ENCODE results near the gene TNRC6B. TPM values are rescaled to one million over a fixed set of nuclear protein-coding genes. Genes with fewer than 3 reads are reported as not detected.

TNRC6B gene
- polyA plus RNA-seq, 2 donors: 2.3 to 8.2 TPM

- Histone ChIP-seq H3K36me3 (ENCODE audit: control insufficient read depth in 2 of 2, insufficient read depth in 2 of 2, low read length in 1 of 2) (no peaks in the 10 kb centered on the region), H3K27me3 (ENCODE audit: control insufficient read depth in 1 of 2, insufficient read depth in 2 of 2, low read length in 2 of 2) (no peaks in the 10 kb centered on the region), H3K9me3 (ENCODE audit: control insufficient read depth in 2 of 2, insufficient read depth in 1 of 2, low read depth in 1 of 2, low read length in 1 of 2) (no peaks in the 10 kb centered on the region), H3K4me3 (ENCODE audit: low read depth in 1 of 2, low read length in 2 of 2) (no peak overlapping the region), H3K4me1 (ENCODE audit: control insufficient read depth in 2 of 2, insufficient read depth in 2 of 2, low read length in 1 of 2) (no peaks in the 10 kb centered on the region), H3K27ac (ENCODE audit: low read depth in 2 of 2, low read length in 1 of 2) (no peak overlapping the region)
- WGBS, 2 donors: 73 to 82% methylated on average over 2 of the region's 2 CpGs
Measured at GRCh38 chr22:40334060-40334459, 156.3 kb downstream of the TNRC6B start.

GRCh38 chr22:40334899-40335298 lies 157.2 kb downstream of the TNRC6B start:
- H3K36me3 ChIP-seq (ENCODE audit: control insufficient read depth in 2 of 2, insufficient read depth in 2 of 2, low read length in 1 of 2): no peaks in the 10 kb centered on the region
- no peaks in the 10 kb centered on the region for H3K9me3 ChIP-seq (ENCODE audit: control insufficient read depth in 2 of 2, insufficient read depth in 1 of 2, low read depth in 1 of 2, low read length in 1 of 2)
- 27 to 42% methylated on average over 2 of the region's 2 CpGs for WGBS, 2 donors
- no peak overlapping the region for H3K4me3 ChIP-seq (ENCODE audit: low read depth in 1 of 2, low read length in 2 of 2)
- no peaks in the 10 kb centered on the region for H3K27me3 ChIP-seq (ENCODE audit: control insufficient read depth in 1 of 2, insufficient read depth in 2 of 2, low read length in 2 of 2)
- H3K27ac ChIP-seq (ENCODE audit: low read depth in 2 of 2, low read length in 1 of 2): no peak overlapping the region
- H3K4me1 ChIP-seq (ENCODE audit: control insufficient read depth in 2 of 2, insufficient read depth in 2 of 2, low read length in 1 of 2): no peaks in the 10 kb centered on the region

GRCh38 chr22:40335358-40335757 lies 157.6 kb downstream of the TNRC6B start:
- H3K27me3 ChIP-seq (ENCODE audit: control insufficient read depth in 1 of 2, insufficient read depth in 2 of 2, low read length in 2 of 2): no peaks in the 10 kb centered on the region
- H3K27ac ChIP-seq (ENCODE audit: low read depth in 2 of 2, low read length in 1 of 2): no peak overlapping the region
- no peaks in the 10 kb centered on the region for H3K36me3 ChIP-seq (ENCODE audit: control insufficient read depth in 2 of 2, insufficient read depth in 2 of 2, low read length in 1 of 2)
- H3K4me3 ChIP-seq (ENCODE audit: low read depth in 1 of 2, low read length in 2 of 2): no peak overlapping the region
- H3K4me1 ChIP-seq (ENCODE audit: control insufficient read depth in 2 of 2, insufficient read depth in 2 of 2, low read length in 1 of 2): no peaks in the 10 kb centered on the region
- no peaks in the 10 kb centered on the region for H3K9me3 ChIP-seq (ENCODE audit: control insufficient read depth in 2 of 2, insufficient read depth in 1 of 2, low read depth in 1 of 2, low read length in 1 of 2)
- WGBS, 2 donors: 39 to 41% methylated on average over 2 of the region's 2 CpGs

GRCh38 chr22:40340044-40340443 lies 162.3 kb downstream of the TNRC6B start:
- WGBS, 2 donors: 94% methylated on average over 5 of the region's 5 CpGs
- Histone ChIP-seq H3K27ac (ENCODE audit: low read depth in 2 of 2, low read length in 1 of 2) (no peak overlapping the region), H3K36me3 (ENCODE audit: control insufficient read depth in 2 of 2, insufficient read depth in 2 of 2, low read length in 1 of 2) (no peaks in the 10 kb centered on the region), H3K27me3 (ENCODE audit: control insufficient read depth in 1 of 2, insufficient read depth in 2 of 2, low read length in 2 of 2) (no peaks in the 10 kb centered on the region), H3K9me3 (ENCODE audit: control insufficient read depth in 2 of 2, insufficient read depth in 1 of 2, low read depth in 1 of 2, low read length in 1 of 2) (no peaks in the 10 kb centered on the region), H3K4me1 (ENCODE audit: control insufficient read depth in 2 of 2, insufficient read depth in 2 of 2, low read length in 1 of 2) (no peaks in the 10 kb centered on the region), H3K4me3 (ENCODE audit: low read depth in 1 of 2, low read length in 2 of 2) (no peak overlapping the region)

- no peaks in the 10 kb centered on the region for H3K4me1 ChIP-seq (ENCODE audit: control insufficient read depth in 2 of 2, insufficient read depth in 2 of 2, low read length in 1 of 2)
- no peaks in the 10 kb centered on the region for H3K9me3 ChIP-seq (ENCODE audit: control insufficient read depth in 2 of 2, insufficient read depth in 1 of 2, low read depth in 1 of 2, low read length in 1 of 2)
- H3K36me3 ChIP-seq (ENCODE audit: control insufficient read depth in 2 of 2, insufficient read depth in 2 of 2, low read length in 1 of 2): no peaks in the 10 kb centered on the region
- no peaks in the 10 kb centered on the region for H3K27me3 ChIP-seq (ENCODE audit: control insufficient read depth in 1 of 2, insufficient read depth in 2 of 2, low read length in 2 of 2)
- H3K27ac ChIP-seq (ENCODE audit: low read depth in 2 of 2, low read length in 1 of 2): no peak overlapping the region
- no peak overlapping the region for H3K4me3 ChIP-seq (ENCODE audit: low read depth in 1 of 2, low read length in 2 of 2)
- WGBS, 2 donors: 43 to 56% methylated on average over 4 of the region's 4 CpGs
Measured at GRCh38 chr22:40341604-40342003, 163.9 kb downstream of the TNRC6B start.

- Histone ChIP-seq H3K27me3 (ENCODE audit: control insufficient read depth in 1 of 2, insufficient read depth in 2 of 2, low read length in 2 of 2) (no peaks in the 10 kb centered on the region), H3K27ac (ENCODE audit: low read depth in 2 of 2, low read length in 1 of 2) (no peak overlapping the region), H3K4me1 (ENCODE audit: control insufficient read depth in 2 of 2, insufficient read depth in 2 of 2, low read length in 1 of 2) (no peaks in the 10 kb centered on the region), H3K4me3 (ENCODE audit: low read depth in 1 of 2, low read length in 2 of 2) (no peak overlapping the region), H3K9me3 (ENCODE audit: control insufficient read depth in 2 of 2, insufficient read depth in 1 of 2, low read depth in 1 of 2, low read length in 1 of 2) (no peaks in the 10 kb centered on the region), H3K36me3 (ENCODE audit: control insufficient read depth in 2 of 2, insufficient read depth in 2 of 2, low read length in 1 of 2) (no peaks in the 10 kb centered on the region)
- WGBS, 2 donors: 45% methylated on average over 9 of the region's 9 CpGs
Measured at GRCh38 chr22:40342521-40342920, 164.8 kb downstream of the TNRC6B start.

GRCh38 chr22:40345271-40345670 lies 167.5 kb downstream of the TNRC6B start:
- Histone ChIP-seq H3K4me1 (ENCODE audit: control insufficient read depth in 2 of 2, insufficient read depth in 2 of 2, low read length in 1 of 2) (no peaks in the 10 kb centered on the region), H3K27ac (ENCODE audit: low read depth in 2 of 2, low read length in 1 of 2) (no peak overlapping the region), H3K4me3 (ENCODE audit: low read depth in 1 of 2, low read length in 2 of 2) (peak overlapping the region in 1 of 2 donors; percentile 61), H3K27me3 (ENCODE audit: control insufficient read depth in 1 of 2, insufficient read depth in 2 of 2, low read length in 2 of 2) (no peaks in the 10 kb centered on the region), H3K9me3 (ENCODE audit: control insufficient read depth in 2 of 2, insufficient read depth in 1 of 2, low read depth in 1 of 2, low read length in 1 of 2) (no peaks in the 10 kb centered on the region), H3K36me3 (ENCODE audit: control insufficient read depth in 2 of 2, insufficient read depth in 2 of 2, low read length in 1 of 2) (no peaks in the 10 kb centered on the region)
- WGBS, 2 donors: 57 to 65% methylated on average over 6 of the region's 6 CpGs

GRCh38 chr22:40345815-40346184 lies 168.1 kb downstream of the TNRC6B start:
- Histone ChIP-seq H3K4me1 (ENCODE audit: control insufficient read depth in 2 of 2, insufficient read depth in 2 of 2, low read length in 1 of 2) (no peaks in the 10 kb centered on the region), H3K27ac (ENCODE audit: low read depth in 2 of 2, low read length in 1 of 2) (peak overlapping the region; percentile 93 to 96), H3K27me3 (ENCODE audit: control insufficient read depth in 1 of 2, insufficient read depth in 2 of 2, low read length in 2 of 2) (no peaks in the 10 kb centered on the region), H3K4me3 (ENCODE audit: low read depth in 1 of 2, low read length in 2 of 2) (peak overlapping the region; percentile 61 to 89), H3K36me3 (ENCODE audit: control insufficient read depth in 2 of 2, insufficient read depth in 2 of 2, low read length in 1 of 2) (no peaks in the 10 kb centered on the region), H3K9me3 (ENCODE audit: control insufficient read depth in 2 of 2, insufficient read depth in 1 of 2, low read depth in 1 of 2, low read length in 1 of 2) (no peaks in the 10 kb centered on the region)
- 0 to 1% methylated on average over 20 of the region's 20 CpGs for WGBS, 2 donors

GRCh38 chr22:40346185-40347118 lies 168.7 kb downstream of the TNRC6B start, which contains the start of gene ADSL:
Gene ADSL (plus strand): TSS chr22:40346500. CDS start chr22:40346559, 59 bp downstream.
- Histone ChIP-seq H3K27me3 (ENCODE audit: control insufficient read depth in 1 of 2, insufficient read depth in 2 of 2, low read length in 2 of 2) (no peaks in the 10 kb centered on the region), H3K4me1 (ENCODE audit: control insufficient read depth in 2 of 2, insufficient read depth in 2 of 2, low read length in 1 of 2) (no peaks in the 10 kb centered on the region), H3K4me3 (ENCODE audit: low read depth in 1 of 2, low read length in 2 of 2) (peak within 1 kb of the TSS; percentile 61 to 89), H3K36me3 (ENCODE audit: control insufficient read depth in 2 of 2, insufficient read depth in 2 of 2, low read length in 1 of 2) (no peaks in the 10 kb centered on the region), H3K27ac (ENCODE audit: low read depth in 2 of 2, low read length in 1 of 2) (peak within 1 kb of the TSS; percentile 93 to 96), H3K9me3 (ENCODE audit: control insufficient read depth in 2 of 2, insufficient read depth in 1 of 2, low read depth in 1 of 2, low read length in 1 of 2) (no peaks in the 10 kb centered on the region)
- 0 to 1% methylated on average over 65 of the region's 65 CpGs for WGBS, 2 donors

GRCh38 chr22:40347300-40347699 lies 169.6 kb downstream of the TNRC6B start:
- H3K4me3 ChIP-seq (ENCODE audit: low read depth in 1 of 2, low read length in 2 of 2): peak overlapping the region; percentile 61 to 89
- 13 to 15% methylated on average over 10 of the region's 10 CpGs for WGBS, 2 donors

More at GRCh38 chr22:40347300-40347699, 169.6 kb downstream of the TNRC6B start:
- Histone ChIP-seq H3K9me3 (ENCODE audit: control insufficient read depth in 2 of 2, insufficient read depth in 1 of 2, low read depth in 1 of 2, low read length in 1 of 2) (no peaks in the 10 kb centered on the region), H3K27ac (ENCODE audit: low read depth in 2 of 2, low read length in 1 of 2) (peak overlapping the region; percentile 93 to 96), H3K4me1 (ENCODE audit: control insufficient read depth in 2 of 2, insufficient read depth in 2 of 2, low read length in 1 of 2) (no peaks in the 10 kb centered on the region), H3K36me3 (ENCODE audit: control insufficient read depth in 2 of 2, insufficient read depth in 2 of 2, low read length in 1 of 2) (no peaks in the 10 kb centered on the region), H3K27me3 (ENCODE audit: control insufficient read depth in 1 of 2, insufficient read depth in 2 of 2, low read length in 2 of 2) (no peaks in the 10 kb centered on the region)
